ENCODE results near the gene MRPL4. TPM values are rescaled to one million over a fixed set of nuclear protein-coding genes. Genes with fewer than 3 reads are reported as not detected.
"Not testable (repeated sequence)": the region's sequence is repeated elsewhere in the genome, so short reads cannot be mapped to it uniquely, and the experiment has no call there.

MRPL4 gene
- polyA plus RNA-seq, 4 donors, result 30.1 to 54.0 (median 34.2) TPM

DNA sequence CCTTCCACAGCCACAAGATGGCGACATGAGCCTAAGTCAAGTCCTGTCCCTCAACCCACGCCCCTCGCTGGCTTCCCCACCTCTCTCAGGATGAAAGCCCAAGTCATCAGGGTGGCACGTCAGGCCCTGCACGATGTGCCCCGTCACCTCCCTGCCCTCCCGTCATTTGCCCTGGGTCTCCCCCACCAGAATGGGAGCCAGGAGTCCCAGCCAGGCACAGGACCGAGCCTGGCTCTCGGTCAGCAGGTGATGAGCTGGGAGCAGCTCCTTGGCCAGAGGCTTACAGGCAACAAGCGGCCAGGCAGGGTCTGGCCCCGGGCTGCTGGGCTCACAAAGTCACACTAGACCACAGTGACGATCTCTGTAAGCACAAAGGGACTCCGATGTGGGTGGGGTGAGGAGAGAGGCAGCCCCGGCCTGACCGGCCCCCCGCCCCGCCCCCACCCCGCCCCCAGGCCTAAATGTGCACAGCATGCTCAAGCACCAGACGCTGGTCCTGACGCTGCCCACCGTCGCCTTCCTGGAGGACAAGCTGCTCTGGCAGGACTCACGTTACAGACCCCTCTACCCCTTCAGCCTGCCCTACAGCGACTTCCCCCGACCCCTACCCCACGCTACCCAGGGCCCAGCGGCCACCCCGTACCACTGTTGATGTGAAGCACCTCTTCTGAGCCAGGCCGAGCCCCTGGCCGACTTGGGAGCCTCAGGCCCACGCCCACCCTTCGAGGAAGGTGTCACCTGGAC lies 7.3 kb downstream of the MRPL4 start:
- DNase-seq (ENCODE audit: low read depth in 4 of 4, low spot score in 3 of 4), result peak in 1 of 4 donors; percentile 69

DNA sequence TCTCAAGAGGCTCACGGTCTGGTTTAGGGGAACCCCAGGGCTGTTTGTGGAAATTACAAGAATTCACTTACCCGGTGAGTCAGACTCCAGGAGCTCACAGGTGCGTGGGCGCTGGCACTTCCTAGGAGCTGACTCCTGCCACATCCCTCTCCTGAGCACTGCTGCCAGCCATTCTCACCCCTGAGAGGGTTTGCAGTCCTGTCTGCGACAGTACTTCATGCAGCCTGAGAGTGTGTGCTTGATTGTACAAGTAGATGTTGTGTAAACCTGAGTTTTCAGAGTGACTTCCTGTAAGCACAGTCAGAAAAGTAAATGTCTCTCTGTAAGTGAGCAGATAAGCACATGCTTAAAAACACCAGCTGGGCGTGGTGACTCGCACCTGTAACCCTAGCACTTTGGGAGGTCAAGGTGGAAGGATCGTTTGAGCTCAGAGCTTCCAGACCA lies 8.1 kb downstream of the MRPL4 start:
- DNase-seq (ENCODE audit: low read depth in 4 of 4, low spot score in 3 of 4), result no peak

DNA sequence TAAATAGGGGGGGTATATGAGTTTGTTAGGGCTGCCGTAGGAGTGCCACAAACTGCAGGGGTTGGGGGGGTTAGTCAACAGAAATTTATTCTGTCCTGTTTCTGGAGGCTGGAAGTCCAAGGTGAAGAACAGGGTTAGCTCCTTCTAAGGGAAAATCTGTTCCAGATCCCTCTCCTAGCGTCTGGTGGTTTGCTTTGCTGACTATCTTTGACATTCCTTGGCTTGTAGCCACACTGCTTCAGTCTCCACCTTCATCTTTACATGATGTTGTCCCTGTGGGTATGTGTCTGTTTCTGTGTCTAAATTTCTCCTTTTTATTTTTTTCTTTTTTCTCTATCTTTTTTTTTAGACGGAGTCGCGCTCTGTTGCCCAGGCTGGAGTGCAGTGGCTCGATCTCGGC lies 10.8 kb downstream of the MRPL4 start:
- no peak for DNase-seq (ENCODE audit: low read depth in 4 of 4, low spot score in 3 of 4)

DNA sequence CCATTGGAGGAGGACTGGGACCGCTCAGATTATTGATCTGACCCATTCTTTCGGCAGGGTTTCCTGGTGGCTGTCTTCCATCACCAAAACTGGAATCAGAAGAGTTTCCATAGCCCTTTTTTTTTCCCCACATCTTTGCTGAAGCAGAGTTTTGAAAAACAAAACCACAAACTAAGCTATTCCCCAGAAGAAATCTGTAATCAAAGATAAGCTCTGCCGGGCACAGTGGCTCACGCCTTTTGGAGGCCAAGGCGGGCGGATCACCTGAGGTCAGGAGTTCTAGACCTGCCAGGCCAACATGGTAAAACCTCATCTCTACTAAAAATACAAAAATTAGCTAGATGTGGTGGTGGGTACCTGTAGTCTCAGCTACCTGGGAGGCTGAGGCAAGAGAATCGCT lies 14.7 kb downstream of the MRPL4 start:
- no peak for DNase-seq (ENCODE audit: low read depth in 4 of 4, low spot score in 3 of 4)

DNA sequence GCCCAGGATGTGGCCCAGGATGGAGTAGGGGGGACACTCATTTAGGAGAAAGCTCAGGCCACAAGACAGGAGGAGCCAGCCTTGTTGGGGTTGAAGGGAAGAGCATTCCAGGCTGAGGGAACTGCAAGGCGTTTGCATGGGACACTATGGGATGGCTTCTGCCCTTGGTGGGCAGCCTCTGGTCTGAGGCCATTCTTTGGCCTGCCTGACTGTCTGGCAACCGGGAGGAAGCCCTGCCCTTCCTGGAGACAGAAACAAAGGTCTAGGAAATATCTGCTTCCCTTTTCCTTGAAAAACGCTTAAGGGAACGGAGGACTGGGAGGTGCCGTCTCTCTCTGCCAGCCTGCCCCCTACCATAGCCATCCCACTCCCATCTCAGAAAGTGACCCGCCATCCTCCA lies 16.1 kb downstream of the MRPL4 start:
- DNase-seq (ENCODE audit: low read depth in 4 of 4, low spot score in 3 of 4), result no peak

DNA sequence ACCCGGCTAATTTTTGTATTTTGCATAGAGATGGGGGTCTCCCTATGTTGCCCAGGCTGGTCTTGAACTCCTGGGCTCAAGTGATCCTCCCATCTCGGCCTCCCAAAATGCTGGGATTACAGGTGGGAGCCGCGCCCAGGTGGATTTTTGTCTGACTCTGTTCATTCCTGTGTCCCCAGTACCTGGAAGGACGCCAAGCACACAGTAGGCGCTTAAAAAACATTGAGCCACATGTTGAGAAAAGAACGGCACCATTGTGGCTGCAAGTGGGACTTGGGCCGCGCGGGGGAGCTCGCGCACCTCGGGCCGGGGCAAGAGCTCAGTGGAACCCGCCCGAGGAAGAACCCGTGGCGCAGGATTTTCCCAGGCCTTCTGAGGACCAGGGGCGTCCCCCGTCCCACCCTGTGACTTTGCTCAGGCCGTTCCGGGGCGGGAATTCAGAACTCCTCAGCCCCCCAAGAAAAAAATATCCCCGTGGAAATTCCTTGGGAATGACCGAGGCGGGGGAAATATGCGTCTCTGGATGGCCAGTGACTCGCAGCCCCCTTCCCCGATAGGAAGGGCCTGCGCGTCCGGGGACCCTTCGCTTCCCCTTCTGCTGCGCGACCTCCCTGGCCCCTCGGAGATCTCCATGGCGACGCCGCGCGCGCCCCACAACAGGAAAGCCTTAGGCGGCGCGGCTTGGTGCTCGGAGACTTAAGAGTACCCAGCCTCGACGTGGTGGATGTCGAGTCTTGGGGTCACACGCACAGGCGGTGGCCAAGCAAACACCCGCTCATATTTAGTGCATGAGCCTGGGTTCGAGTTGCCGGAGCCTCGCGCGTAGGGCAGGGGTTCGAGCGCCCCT lies 17.5 kb downstream of the MRPL4 start:
- peak in 1 of 4 donors; percentile 50 for DNase-seq (ENCODE audit: low read depth in 4 of 4, low spot score in 3 of 4)

DNA sequence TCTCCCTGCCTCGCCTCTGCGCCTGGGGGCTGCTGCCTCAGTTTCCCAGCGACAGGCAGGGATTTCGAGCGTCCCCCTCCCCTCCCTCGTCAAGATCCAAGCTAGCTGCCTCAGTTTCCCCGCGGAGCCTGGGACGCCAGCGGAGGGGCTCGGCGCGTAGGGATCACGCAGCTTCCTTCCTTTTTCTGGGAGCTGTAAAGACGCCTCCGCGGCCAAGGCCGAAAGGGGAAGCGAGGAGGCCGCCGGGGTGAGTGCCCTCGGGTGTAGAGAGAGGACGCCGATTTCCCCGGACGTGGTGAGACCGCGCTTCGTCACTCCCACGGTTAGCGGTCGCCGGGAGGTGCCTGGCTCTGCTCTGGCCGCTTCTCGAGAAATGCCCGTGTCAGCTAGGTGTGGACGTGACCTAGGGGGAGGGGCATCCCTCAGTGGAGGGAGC lies 18.2 kb downstream of the MRPL4 start:
- DNase-seq (ENCODE audit: low read depth in 4 of 4, low spot score in 3 of 4), result no peak

DNA sequence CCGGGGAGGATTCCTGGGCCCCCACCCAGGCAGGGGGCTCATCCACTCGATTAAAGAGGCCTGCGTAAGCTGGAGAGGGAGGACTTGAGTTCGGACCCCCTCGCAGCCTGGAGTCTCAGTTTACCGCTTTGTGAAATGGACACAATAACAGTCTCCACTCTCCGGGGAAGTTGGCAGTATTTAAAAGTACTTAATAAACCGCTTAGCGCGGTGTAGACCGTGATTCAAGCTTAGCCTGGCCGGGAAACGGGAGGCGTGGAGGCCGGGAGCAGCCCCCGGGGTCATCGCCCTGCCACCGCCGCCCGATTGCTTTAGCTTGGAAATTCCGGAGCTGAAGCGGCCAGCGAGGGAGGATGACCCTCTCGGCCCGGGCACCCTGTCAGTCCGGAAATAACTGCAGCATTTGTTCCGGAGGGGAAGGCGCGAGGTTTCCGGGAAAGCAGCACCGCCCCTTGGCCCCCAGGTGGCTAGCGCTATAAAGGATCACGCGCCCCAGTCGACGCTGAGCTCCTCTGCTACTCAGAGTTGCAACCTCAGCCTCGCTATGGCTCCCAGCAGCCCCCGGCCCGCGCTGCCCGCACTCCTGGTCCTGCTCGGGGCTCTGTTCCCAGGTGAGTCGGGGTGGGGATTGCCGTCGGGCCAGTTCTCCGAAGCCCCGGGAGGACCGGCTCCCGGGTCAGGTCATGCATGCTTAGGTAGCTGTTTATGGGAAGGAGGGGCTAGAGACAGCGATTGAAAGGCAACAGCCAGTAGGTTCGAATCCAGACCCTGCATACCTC lies 18.8 kb downstream of the MRPL4 start, which contains the start of gene ICAM1:
Gene ICAM1, plus strand, starts transcription at position 505 of the 779 bp plus-strand sequence. Its CDS starts 40 bp downstream, at position 545.
- no peak for DNase-seq (ENCODE audit: low read depth in 4 of 4, low spot score in 3 of 4)

DNA sequence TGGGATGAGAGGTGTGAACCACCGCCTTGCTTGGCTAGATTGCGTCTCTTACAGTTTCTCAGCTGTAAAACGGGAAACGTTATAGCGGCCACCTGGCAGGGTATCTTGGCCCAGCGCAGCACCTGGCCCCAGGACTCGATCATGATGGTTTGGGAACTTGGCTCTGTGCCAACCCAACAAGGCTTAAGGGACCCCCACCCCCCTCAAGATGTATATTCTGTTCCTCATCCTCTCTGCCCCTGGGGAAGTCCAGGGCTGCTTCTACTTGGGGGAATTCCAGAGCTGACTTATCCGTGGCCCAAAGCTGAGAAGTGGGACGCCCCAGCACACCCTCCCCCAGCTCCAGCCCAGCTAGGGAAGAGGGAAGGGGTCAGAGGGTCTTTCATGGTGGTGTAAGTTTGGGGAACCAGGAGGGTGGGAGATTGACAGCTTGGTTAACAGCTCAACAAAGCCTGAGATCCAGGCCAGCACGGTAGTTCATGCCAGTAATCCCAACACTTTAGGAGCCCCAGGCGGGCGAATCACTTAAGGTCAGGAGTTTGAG lies 19.6 kb downstream of the MRPL4 start:
- no peak for DNase-seq (ENCODE audit: low read depth in 4 of 4, low spot score in 3 of 4)

DNA sequence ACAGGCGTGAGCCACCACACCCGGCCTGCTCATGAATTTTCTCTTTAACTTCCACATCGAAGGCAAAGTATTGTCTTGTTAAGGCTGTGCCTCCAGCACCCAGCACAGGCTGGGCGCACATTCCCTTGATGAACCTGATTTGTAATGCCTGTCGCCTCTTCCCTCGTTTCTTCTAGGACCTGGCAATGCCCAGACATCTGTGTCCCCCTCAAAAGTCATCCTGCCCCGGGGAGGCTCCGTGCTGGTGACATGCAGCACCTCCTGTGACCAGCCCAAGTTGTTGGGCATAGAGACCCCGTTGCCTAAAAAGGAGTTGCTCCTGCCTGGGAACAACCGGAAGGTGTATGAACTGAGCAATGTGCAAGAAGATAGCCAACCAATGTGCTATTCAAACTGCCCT lies 22.6 kb downstream of the MRPL4 start:
- no peak for DNase-seq (ENCODE audit: low read depth in 4 of 4, low spot score in 3 of 4)

DNA sequence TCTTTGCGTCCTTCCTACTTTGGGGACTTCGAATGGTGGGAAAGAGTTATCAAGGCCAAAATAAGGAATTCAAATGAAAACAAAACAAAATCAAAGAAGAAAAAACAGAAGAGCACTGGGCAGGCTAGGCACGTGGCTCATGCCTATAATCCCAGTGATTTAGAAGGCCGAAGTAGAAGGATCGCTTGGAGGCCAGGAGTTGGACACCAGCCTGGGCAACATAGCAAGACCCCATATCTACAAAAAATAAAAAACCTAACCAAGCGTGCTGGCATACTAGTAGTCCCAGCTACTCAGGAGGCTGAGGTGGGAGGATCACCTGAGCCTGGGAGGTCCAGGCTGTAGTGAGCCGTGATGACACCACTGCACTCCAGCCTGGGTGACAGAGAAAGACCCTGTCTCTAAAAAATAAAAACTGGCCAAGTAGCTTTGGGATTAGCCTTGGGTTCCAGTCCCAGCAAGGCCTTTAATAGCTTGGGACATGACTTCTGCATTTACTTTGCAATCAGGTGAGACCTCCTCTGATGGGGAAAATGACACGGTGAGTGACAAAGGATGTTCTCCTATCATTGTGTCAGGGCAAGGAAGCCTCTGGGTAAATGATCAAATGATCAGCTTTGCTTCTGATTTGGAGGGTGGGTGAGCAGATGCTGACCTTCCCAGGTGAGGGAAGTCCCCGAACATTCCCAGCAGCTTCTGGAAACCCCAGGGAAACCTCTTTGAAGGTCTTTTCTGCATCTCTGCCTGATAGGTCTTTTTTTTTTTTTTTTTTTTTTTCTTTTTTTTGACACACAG lies 26.0 kb downstream of the MRPL4 start:
- no peak for DNase-seq (ENCODE audit: low read depth in 4 of 4, low spot score in 3 of 4)

DNA sequence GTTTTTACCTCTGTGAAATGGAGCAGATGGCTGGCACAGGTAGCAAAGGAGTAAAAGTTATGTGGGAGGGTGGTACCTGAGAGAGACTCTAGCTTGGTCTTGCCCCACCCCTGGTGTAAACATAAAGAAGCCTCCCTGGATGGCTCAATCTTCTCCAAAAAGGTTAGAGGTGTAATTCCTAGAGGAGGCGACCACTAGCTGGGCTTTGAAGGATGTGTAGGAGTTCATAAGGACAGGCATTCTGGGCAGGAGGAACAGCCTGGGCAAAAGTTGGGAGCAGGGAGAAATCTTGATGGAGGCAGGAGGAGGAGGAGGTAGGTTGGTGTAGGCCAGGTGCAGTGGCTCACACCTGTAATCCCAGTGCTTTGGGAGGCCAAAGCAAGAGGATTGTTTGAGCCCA lies 26.9 kb downstream of the MRPL4 start:
- no peak for DNase-seq (ENCODE audit: low read depth in 4 of 4, low spot score in 3 of 4)

DNA sequence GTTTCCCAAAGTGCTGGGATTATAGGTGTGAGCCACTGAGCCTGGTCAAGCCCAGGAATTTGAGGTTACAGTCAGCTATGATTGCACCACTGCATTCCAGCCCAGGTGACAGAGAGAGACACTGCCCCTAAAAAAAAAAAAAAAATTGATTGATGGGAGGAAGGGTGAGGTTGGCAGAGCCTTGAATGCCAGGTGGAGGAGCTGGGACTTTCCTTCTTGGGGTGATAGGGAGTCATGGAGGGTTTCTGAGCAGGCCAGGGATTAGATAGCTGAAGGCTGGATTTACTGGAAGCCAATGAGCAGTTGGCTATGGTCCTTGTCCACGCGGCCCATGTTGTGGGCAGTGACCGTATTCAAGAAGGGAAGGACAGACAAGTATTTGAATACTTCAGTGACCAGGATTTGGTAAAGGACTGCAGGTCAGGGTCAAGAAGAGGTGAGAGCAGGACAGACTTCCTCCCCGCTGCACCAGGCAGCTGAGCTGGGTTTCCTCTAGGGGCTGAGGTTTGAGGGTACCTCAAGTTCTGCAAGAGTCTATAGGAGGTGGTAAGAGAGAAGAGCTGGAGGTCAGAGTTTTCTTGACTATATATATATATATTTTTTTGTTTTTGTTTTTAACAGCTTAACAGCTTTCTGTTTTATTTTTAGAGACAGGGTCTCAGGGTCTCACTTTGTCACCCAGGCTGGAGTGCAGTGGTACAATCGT lies 27.9 kb downstream of the MRPL4 start:
- DNase-seq (ENCODE audit: low read depth in 4 of 4, low spot score in 3 of 4), result no peak

DNA sequence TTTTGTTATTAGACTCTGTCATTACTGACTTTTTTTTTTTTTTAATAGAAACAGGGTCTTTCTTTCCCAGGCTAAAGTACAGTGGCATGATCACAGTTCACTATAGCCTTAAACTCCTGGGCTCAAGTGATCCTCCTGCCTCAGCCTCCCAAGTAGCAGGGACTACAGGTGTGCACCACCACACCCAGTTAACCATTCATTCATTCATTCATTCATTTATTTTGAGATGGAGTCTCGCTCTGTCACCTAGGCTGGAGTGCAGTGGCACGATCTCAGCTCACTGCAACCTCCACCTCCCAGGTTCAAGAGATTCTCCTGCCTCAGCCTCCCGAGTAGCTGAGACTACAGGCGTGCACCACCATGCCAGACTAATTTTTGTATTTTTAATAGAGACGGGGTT lies 30.0 kb downstream of the MRPL4 start:
- not testable (repeated sequence) for DNase-seq (ENCODE audit: low read depth in 4 of 4, low spot score in 3 of 4)

DNA sequence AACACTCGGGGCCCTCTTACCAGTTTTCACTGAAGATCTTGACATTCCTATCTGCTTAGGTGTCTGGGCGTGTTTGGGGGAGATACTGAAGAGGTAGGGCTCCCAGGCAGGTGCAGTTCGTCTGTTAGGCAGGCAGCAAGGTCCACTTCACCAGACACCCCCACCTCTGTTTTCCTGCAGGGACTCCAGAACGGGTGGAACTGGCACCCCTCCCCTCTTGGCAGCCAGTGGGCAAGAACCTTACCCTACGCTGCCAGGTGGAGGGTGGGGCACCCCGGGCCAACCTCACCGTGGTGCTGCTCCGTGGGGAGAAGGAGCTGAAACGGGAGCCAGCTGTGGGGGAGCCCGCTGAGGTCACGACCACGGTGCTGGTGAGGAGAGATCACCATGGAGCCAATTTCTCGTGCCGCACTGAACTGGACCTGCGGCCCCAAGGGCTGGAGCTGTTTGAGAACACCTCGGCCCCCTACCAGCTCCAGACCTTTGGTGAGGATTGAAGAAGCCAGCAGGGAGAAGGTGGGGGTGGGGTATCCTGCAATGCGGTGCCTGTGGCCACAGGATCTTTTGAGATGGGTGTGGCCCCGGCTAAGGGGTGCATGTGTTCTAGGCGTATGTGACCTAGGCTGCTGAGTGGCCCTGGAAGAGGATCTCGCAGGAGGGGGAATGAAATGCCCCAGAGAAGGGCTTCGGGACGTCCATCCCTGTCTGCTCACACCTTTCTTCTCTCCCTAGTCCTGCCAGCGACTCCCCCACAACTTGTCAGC lies 31.5 kb downstream of the MRPL4 start:
- DNase-seq (ENCODE audit: low read depth in 4 of 4, low spot score in 3 of 4), result no peak

DNA sequence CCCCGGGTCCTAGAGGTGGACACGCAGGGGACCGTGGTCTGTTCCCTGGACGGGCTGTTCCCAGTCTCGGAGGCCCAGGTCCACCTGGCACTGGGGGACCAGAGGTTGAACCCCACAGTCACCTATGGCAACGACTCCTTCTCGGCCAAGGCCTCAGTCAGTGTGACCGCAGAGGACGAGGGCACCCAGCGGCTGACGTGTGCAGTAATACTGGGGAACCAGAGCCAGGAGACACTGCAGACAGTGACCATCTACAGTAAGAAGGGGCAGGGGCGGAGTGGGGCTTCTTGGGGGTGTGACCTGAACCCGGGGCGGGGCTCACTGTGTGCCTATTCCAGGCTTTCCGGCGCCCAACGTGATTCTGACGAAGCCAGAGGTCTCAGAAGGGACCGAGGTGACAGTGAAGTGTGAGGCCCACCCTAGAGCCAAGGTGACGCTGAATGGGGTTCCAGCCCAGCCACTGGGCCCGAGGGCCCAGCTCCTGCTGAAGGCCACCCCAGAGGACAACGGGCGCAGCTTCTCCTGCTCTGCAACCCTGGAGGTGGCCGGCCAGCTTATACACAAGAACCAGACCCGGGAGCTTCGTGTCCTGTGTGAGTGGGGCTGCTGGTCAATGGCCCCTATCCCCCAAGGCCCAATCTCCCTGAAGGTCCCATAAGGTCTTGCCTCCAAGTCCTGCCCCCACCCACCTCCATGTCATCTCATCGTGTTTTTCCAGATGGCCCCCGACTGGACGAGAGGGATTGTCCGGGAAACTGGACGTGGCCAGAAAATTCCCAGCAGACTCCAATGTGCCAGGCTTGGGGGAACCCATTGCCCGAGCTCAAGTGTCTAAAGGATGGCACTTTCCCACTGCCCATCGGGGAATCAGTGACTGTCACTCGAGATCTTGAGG lies 32.3 kb downstream of the MRPL4 start:
- DNase-seq (ENCODE audit: low read depth in 4 of 4, low spot score in 3 of 4), result no peak

DNA sequence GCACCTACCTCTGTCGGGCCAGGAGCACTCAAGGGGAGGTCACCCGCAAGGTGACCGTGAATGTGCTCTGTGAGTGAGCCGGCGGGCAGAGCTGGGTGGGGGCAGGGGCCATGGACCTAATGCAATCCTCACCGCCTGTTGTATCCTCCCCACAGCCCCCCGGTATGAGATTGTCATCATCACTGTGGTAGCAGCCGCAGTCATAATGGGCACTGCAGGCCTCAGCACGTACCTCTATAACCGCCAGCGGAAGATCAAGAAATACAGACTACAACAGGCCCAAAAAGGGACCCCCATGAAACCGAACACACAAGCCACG lies 32.9 kb downstream of the MRPL4 start:
- no peak for DNase-seq (ENCODE audit: low read depth in 4 of 4, low spot score in 3 of 4)

DNA sequence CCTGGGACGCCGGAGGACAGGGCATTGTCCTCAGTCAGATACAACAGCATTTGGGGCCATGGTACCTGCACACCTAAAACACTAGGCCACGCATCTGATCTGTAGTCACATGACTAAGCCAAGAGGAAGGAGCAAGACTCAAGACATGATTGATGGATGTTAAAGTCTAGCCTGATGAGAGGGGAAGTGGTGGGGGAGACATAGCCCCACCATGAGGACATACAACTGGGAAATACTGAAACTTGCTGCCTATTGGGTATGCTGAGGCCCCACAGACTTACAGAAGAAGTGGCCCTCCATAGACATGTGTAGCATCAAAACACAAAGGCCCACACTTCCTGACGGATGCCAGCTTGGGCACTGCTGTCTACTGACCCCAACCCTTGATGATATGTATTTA lies 33.4 kb downstream of the MRPL4 start:
- no peak for DNase-seq (ENCODE audit: low read depth in 4 of 4, low spot score in 3 of 4)

Measured in left renal pelvis (tissue), 4 donors.